GM12891 (cell line): ENCODE results near the gene ACKR2.

Source experiments
- POLR2A ChIP-seq: IDR thresholded peaks from 2 replicates; pipeline ENCODE4 v1.6.1; 2011; ENCODE audit warnings: low read depth, low read length, control low read depth
- TAF1 ChIP-seq: IDR thresholded peaks from 2 replicates; pipeline ENCODE4 v1.6.1; 2011; ENCODE audit warnings: low read depth, low read length, control low read depth

- no peak for TF ChIP-seq TAF1
- no peak for TF ChIP-seq POLR2A
Measured at GRCh38 chr3:42780892-42781700, 28.1 kb upstream of the ACKR2 start.
